Activated naive CD4-positive, alpha-beta T cell treated with anti-CD3 and anti-CD28 coated beads for 36 hours (primary cell): ENCODE results near the gene CLPX. TPM values are rescaled to one million over a fixed set of nuclear protein-coding genes. Genes with fewer than 3 reads are reported as not detected.

Experiments used
- CTCF ChIA-PET: fragments of 350-600 bp; sonication (Branson Sonifier 250); formaldehyde crosslinking; loops from one replicate; lab custom pipeline; 2021; ENCODE audit warnings: antibody characterized with exemption; lab: Charles Lee
- DNase-seq: peaks from one replicate; pipeline ENCODE4 v3.0.0-alpha.2; 2020
- H3K27ac Mint-ChIP-seq: one replicate; pipeline ENCODE4 v1.8.0; 2021; ENCODE audit warnings: mild to moderate bottlenecking, mixed read lengths
- H3K27me3 Mint-ChIP-seq: one replicate; pipeline ENCODE4 v1.8.0; 2021; ENCODE audit warnings: low read depth, mixed read lengths
- H3K36me3 Mint-ChIP-seq: one replicate; pipeline ENCODE4 v1.8.0; 2021; ENCODE audit warnings: low read depth, mixed read lengths
- H3K4me1 Mint-ChIP-seq: one replicate; pipeline ENCODE4 v1.8.0; 2021; ENCODE audit warnings: low read depth, mixed read lengths
- H3K4me3 Mint-ChIP-seq: one replicate; pipeline ENCODE4 v1.8.0; 2021; ENCODE audit warnings: mild to moderate bottlenecking, moderate library complexity, mixed read lengths
- H3K9me3 Mint-ChIP-seq: one replicate; pipeline ENCODE4 v1.8.0; 2021; ENCODE audit warnings: mixed read lengths
- intact Hi-C: fragments of 100-400 bp; cut with micrococcal nuclease; formaldehyde crosslinking; loops from one replicate; pipeline ENCODE4 v1.15.1; 2023
- total RNA-seq, 2 experiments: library from RNA; stranded (reverse); gene quantifications; one replicate each; pipeline ENCODE4 v1.2.3, GENCODE V29; 2021

CLPX gene
- total RNA-seq, 2 experiments from 2014 or later = 62.7 to 69.9 TPM

DNA sequence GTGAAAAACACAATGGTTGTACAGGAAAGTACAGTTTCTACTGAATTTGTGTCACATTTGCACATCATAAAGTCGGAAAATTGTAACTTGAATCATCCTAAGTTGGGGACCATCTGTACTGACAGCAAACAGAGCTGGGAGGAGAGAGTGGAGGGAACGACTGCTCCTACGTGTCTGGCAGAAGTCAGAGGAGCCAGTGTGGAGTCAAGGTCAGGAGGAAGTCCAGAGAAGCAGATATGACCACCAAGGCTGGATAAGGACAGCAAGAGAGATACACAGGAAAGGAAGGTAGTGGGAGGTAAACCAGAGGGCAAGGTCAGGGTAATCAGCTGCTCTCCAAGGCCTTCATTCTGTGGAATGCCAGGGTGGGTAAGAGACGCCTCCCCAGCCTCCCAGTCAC lies 28.9 kb upstream of the CLPX start:
- CTCF ChIA-PET = no interaction called here
- H3K36me3 Mint-ChIP-seq = no peaks in the 10 kb centered on the region

DNA sequence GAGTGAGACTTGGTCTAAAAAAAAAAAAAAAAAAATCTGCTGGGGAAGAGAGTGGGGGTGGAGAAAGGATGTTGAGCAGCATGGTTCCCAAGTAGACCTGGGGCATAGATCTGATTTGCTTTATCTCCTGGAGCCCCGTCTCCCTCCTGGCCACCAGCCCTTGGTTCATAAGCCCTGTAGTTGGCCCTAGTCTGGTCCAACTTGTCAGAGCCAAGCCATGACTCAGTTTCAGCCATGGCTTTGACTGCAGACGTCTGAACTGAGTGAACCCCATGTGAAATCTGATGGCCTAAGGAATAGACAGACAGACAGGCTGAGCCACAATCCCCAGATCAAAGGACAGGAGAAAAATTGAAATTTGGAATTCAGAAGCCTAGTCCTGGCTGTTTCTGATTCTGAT lies 28.1 kb upstream of the CLPX start:
- no peak overlapping the region for H3K27ac Mint-ChIP-seq
- H3K4me3 Mint-ChIP-seq = no peak overlapping the region
- H3K36me3 Mint-ChIP-seq = no peaks in the 10 kb centered on the region
- CTCF ChIA-PET = interaction anchor here (1.9 kb wide), 1 partner anchor 58 kb away, joined by 13 read pairs; no protein-coding TSS in a partner anchor
- H3K27me3 Mint-ChIP-seq = no peaks in the 10 kb centered on the region
- DNase-seq = no peak
- H3K9me3 Mint-ChIP-seq = no peaks in the 10 kb centered on the region
- peaks cover 6% of the 10 kb centered on the region for H3K4me1 Mint-ChIP-seq
- intact Hi-C loops = loop anchor here (5.0 kb wide), 1 partner anchor 39 kb away; no protein-coding TSS in a partner anchor

More for the DNA sequence above, 28.9 kb upstream of the CLPX start:
- Mint-ChIP-seq H3K4me3 (no peak overlapping the region), H3K4me1 (peaks cover 10% of the 10 kb centered on the region), H3K9me3 (no peaks in the 10 kb centered on the region), H3K27ac (no peak overlapping the region), H3K27me3 (no peaks in the 10 kb centered on the region)
- DNase-seq = no peak
- intact Hi-C loops = loop anchor here (5.0 kb wide), 1 partner anchor 38 kb away; no protein-coding TSS in a partner anchor

DNA sequence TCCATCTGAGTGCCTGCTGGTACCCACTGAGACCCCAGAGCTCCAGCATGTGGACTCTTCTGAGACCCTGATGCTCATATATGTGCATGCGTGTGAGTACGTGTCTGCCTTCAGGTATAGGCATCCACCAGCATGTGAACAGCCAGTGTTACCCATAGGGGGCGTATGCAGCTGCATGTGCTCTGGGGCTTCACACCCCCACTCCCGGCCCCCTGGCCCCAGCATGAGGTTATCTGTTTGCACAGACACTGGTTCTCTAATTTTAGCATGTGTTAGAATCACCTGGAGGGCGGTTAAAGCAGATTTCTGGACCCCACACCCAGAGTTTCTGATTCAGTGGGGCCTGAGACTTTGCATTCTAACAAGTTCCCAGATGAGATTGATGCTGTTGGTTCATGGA lies 27.0 kb upstream of the CLPX start:
- Mint-ChIP-seq H3K27me3 (no peaks in the 10 kb centered on the region), H3K4me1 (peaks cover 3% of the 10 kb centered on the region), H3K27ac (no peak overlapping the region), H3K9me3 (no peaks in the 10 kb centered on the region), H3K36me3 (no peaks in the 10 kb centered on the region), H3K4me3 (no peak overlapping the region)
- peak; percentile 69 for DNase-seq
- CTCF ChIA-PET = interaction anchor here (0.7 to 1.9 kb wide), 9 partner anchors 12 to 1639 kb away, joined by 3 to 13 read pairs (median 3); partner anchors contain the start of genes CLPX and RNU5B-1
- intact Hi-C loops = loop anchor here (1.0 to 5.0 kb wide), 3 partner anchors 40 to 85 kb away; no protein-coding TSS in a partner anchor

DNA sequence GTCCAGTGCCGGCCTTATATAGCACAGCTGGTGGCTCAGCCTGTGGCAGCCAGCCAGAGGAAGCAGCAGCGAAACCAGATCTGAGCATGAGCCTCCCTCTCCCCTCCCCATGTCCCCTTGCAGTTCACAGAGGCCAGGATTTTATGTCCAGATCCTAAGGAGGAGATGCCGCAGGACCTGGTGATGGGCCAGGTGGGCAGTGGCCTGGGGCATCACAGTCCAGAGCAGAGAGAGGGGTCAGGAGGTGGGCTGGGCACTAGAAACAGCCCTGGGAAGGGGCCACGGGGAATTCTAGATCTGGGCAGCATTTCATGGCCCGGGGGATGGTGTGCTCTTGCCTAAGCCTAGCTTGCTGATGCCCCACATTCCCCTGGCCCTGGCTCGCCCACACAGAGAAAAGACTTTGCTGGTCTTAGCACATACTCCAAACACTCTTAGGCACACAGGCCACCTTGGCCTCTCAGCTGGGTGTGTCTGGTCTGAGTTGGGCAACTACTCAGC lies 26.4 kb upstream of the CLPX start:
- no peaks in the 10 kb centered on the region for H3K36me3 Mint-ChIP-seq
- H3K9me3 Mint-ChIP-seq = no peaks in the 10 kb centered on the region
- H3K27ac Mint-ChIP-seq = no peak overlapping the region
- DNase-seq = no peak
- no peaks in the 10 kb centered on the region for H3K27me3 Mint-ChIP-seq
- H3K4me1 Mint-ChIP-seq = peaks cover 3% of the 10 kb centered on the region
- no peak overlapping the region for H3K4me3 Mint-ChIP-seq
- CTCF ChIA-PET = interaction anchor here (0.7 to 1.9 kb wide), 8 partner anchors 26 to 1640 kb away, joined by 3 to 13 read pairs (median 3); partner anchors contain the start of genes CLPX and RNU5B-1
- intact Hi-C loops = loop anchor here (5.0 kb wide), 1 partner anchor 41 kb away; no protein-coding TSS in a partner anchor

DNA sequence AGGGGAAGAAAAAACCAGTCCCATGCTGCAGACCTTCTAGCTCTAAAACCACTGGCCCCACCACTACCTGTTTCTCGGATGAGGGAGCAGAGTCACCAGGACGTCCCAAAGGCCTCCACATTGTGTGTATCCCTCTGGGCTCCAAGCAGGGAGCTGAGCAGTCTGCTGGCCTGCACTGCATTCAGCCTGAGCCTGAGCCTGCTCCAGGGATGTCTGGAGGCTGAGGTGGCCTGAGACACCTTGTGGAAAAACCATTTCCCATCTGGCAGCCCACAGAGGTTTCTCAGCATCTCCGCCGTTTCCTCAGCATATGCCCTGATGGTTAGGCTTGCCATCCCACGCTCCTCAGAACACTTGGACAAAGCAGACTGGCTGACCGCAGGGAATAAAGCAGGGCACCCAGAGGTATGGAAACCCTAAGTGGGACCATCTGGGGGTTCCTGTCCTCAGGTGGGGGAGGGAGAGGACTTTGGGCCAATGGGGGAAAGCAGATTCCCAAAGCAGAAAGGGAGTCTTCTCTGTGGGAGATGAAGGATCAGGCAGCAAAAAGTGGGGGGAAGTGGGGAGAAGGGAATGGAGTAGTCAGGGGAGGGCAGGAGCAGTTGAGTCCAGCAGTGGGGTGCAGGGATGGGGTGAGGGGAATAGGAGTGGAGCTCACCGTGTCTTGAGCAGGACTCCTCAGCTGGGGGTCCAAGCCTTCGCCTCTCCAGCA lies 25.8 kb upstream of the CLPX start, which contains the start of gene CILP:
Gene CILP (minus strand): TSS at position 704 of the 712 bp plus-strand sequence. CDS start 1,718 bp downstream, outside the sequence.
- no peak for DNase-seq
- no peaks in the 10 kb centered on the region for H3K36me3 Mint-ChIP-seq
- no peak within 1 kb of the TSS for H3K4me3 Mint-ChIP-seq
- intact Hi-C loops = loop anchor here (5.0 kb wide), 1 partner anchor 41 kb away; no protein-coding TSS in a partner anchor
- H3K9me3 Mint-ChIP-seq = no peaks in the 10 kb centered on the region
- no peak within 1 kb of the TSS for H3K27ac Mint-ChIP-seq
- no peaks in the 10 kb centered on the region for H3K27me3 Mint-ChIP-seq
- peaks cover 3% of the 10 kb centered on the region for H3K4me1 Mint-ChIP-seq
- CTCF ChIA-PET = interaction anchor here (0.7 to 1.9 kb wide), 5 partner anchors 60 to 1641 kb away, joined by 3 to 13 read pairs (median 3); partner anchors contain the start of gene RNU5B-1

DNA sequence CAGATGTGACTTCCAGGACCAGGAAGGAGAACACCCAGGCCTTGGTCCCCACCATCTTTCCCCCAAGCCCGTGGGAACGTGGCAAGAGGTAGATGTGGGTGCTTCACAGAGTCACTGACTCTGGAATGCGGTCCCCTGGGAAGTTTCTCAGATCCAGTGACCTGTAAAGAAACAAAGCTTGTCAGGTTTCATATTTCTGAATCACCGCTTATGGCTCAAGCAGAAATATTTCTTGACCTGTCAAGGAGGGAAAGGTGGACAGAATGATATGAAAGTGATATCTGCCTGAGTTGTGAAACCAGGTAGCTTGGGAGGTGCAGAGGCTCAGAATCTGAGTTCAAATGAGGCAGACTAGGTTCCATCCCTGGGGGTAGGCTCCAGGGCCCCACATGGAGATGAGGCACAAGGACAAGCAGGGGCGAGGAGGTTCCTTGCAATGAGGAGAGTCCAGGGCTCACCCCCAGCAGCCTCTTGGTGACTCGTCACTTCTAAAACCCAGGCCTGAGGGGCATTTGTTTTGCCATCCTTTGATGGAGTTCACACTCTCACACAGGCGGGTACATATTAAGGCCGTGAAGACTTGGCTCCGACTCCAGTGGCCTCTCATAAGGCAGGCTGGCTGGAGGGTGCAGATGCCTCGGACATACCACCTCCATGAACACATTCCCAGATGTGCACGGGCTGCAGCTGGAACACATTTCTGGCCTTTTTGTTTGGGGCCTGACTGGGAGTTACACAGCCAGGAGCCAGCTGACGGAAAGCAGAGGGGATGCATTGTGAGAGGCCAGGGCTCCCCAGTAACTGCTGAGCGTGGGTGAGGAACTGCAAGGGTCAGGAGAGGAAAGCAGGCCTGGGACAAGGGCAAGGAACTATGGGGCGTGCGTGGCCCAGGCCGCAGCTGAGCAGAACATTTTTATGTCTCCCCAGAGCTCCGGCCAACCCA lies 24.8 kb upstream of the CLPX start:
- H3K9me3 Mint-ChIP-seq = no peaks in the 10 kb centered on the region
- CTCF ChIA-PET = interaction anchor here (0.6 kb wide), 1 partner anchor 512 kb away, joined by 3 read pairs; no protein-coding TSS in a partner anchor
- no peak for DNase-seq
- no peaks in the 10 kb centered on the region for H3K27me3 Mint-ChIP-seq
- H3K27ac Mint-ChIP-seq = no peak overlapping the region
- H3K4me1 Mint-ChIP-seq = peaks cover 3% of the 10 kb centered on the region
- intact Hi-C loops = loop anchor here (5.0 kb wide), 1 partner anchor 42 kb away; no protein-coding TSS in a partner anchor
- no peak overlapping the region for H3K4me3 Mint-ChIP-seq
- H3K36me3 Mint-ChIP-seq = no peaks in the 10 kb centered on the region

DNA sequence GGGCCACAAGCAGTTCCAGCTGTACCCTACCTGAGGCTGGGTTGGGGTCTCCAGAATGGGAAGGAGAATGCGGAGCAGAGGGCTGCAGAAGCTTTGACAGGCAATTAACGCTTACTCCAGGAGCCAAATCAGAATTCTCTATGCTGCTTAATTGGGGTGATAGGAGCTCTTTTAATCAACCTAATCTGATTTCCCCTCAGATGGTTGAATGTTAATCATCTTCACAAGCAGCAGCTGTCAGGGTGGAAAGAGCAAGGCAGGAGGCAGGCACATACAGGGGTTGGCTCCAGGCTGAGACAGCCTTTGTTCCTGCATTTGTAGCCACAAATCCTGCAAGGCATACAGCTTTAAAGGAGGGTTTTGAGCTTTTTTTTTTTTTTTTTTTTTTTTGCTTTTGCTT lies 23.5 kb upstream of the CLPX start:
- Mint-ChIP-seq H3K9me3 (no peaks in the 10 kb centered on the region), H3K4me1 (peaks cover 3% of the 10 kb centered on the region), H3K27ac (no peak overlapping the region), H3K36me3 (no peaks in the 10 kb centered on the region), H3K4me3 (no peak overlapping the region), H3K27me3 (no peaks in the 10 kb centered on the region)
- intact Hi-C loops = no loop called here
- CTCF ChIA-PET = interaction anchor here (0.6 to 1.6 kb wide), 8 partner anchors 11 to 521 kb away, joined by 3 to 5 read pairs (median 3); partner anchors contain the start of gene PARP16
- no peak for DNase-seq

DNA sequence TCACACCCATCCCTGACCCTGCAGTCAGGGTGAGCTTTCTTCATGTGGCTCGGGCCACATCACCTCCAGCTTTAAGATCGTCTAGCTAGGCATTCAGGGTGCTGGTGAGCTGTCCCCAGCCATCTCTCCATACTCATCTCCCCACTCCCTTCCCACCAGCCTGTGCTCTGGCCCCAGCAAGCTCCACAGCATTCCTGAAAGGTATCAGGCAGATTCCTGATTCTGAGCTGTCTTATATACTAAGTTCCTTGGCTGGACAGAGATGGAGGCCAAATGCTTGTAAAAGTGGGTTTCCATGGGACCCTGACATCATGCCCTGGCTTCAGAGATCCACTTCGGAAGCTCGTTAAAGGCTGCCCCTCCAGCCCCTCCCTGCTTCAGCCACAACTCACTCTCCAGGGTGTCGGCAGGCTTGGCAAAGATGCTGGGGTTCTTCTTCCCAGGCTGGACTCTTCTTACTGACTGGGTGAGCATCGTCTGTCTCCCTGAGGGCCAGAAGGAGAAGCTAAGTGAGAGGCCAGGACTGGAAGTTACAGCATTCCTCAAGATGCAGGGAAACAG lies 22.2 kb upstream of the CLPX start:
- no peaks in the 10 kb centered on the region for H3K36me3 Mint-ChIP-seq
- intact Hi-C loops = no loop called here
- CTCF ChIA-PET = interaction anchor here (0.8 to 1.6 kb wide), 4 partner anchors 10 to 93 kb away, joined by 3 to 5 read pairs (median 4); no protein-coding TSS in a partner anchor
- H3K27ac Mint-ChIP-seq = no peak overlapping the region
- no peaks in the 10 kb centered on the region for H3K27me3 Mint-ChIP-seq
- no peak overlapping the region for H3K4me3 Mint-ChIP-seq
- peaks cover 3% of the 10 kb centered on the region for H3K4me1 Mint-ChIP-seq
- DNase-seq = no peak
- H3K9me3 Mint-ChIP-seq = no peaks in the 10 kb centered on the region

DNA sequence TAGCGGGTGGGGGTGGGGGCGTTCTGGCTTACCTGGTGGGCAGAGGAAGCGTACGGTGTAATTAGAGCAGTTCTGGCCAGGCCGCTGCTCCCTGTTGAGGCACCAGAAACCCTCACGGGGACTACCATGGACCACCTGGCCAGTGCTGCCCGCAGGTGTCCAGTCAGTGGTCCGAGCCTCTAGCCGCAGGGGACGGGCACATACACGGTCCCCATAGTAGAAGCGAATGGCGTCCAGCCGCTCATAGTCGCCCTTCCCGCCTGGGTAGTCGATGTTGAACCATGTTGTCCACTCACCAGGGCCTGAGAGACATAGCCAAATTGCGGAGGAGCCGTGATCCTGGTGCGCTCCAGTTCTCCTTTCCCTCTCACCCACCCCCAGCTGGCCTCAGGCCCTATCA lies 21.6 kb upstream of the CLPX start:
- no peak overlapping the region for H3K27ac Mint-ChIP-seq
- CTCF ChIA-PET = interaction anchor here (0.8 kb wide), 1 partner anchor 41 kb away, joined by 3 read pairs; no protein-coding TSS in a partner anchor
- no peaks in the 10 kb centered on the region for H3K36me3 Mint-ChIP-seq
- DNase-seq = no peak
- no peaks in the 10 kb centered on the region for H3K4me1 Mint-ChIP-seq
- intact Hi-C loops = no loop called here
- H3K4me3 Mint-ChIP-seq = no peak overlapping the region
- no peaks in the 10 kb centered on the region for H3K9me3 Mint-ChIP-seq
- no peaks in the 10 kb centered on the region for H3K27me3 Mint-ChIP-seq

DNA sequence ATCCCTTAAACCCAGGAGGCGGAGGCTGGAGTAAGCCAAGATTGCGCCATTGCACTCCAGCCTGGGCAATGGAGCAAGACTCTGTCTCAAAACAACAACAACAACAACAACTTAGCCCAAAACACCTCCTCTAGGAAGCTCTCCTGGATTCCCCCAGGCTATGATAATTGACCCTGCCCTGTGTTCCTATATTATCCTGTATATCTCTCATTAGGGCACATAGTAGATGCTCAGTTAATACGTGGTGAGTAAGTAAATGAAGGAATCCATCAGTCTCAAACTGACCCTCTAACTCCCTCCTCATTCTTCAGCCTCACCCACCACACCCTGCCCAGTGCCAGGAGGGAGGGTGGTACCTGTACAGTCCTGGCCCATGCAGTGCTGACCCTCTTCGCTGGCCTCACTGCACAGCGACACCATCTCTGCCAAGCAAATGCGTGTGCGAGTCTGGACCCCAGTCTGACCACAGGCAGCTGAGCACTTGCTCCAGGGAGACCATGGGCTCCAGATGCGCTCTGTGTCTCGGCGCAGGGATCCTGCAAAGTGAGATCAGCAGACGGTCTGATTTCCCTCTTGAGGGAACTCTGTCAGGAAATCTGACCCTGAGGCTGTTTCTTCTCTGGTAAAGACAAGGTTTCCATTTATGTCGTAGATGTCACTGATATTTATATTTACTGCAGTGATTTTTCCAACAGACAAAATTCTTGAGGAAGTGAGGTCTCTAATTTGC lies 20.0 kb upstream of the CLPX start:
- H3K27me3 Mint-ChIP-seq = no peaks in the 10 kb centered on the region
- no peaks in the 10 kb centered on the region for H3K4me1 Mint-ChIP-seq
- intact Hi-C loops = no loop called here
- no peak overlapping the region for H3K27ac Mint-ChIP-seq
- no peak for DNase-seq
- no peak overlapping the region for H3K4me3 Mint-ChIP-seq
- CTCF ChIA-PET = no interaction called here
- no peaks in the 10 kb centered on the region for H3K9me3 Mint-ChIP-seq
- H3K36me3 Mint-ChIP-seq = no peaks in the 10 kb centered on the region
